GM18858 (cell line): Measurements from ENCODE around the gene LIFR.
"Not testable (repeated sequence)": the region's sequence is repeated elsewhere in the genome, so short reads cannot be mapped to it uniquely, and the experiment has no call there.

Experiments used
- ATAC-seq: cut with Tn5 transposase; IDR thresholded peaks from one replicate; pipeline ENCODE4 v1.9.1; 2021; ENCODE audit not compliant: unreplicated experiment

The LIFR gene

GRCh38 chr5:38556599-38557307, at the start of gene LIFR:
LIFR (minus strand) TSS chr5:38556646; CDS start chr5:38530647, 25,999 bp downstream.
- no peak for ATAC-seq

DNA sequence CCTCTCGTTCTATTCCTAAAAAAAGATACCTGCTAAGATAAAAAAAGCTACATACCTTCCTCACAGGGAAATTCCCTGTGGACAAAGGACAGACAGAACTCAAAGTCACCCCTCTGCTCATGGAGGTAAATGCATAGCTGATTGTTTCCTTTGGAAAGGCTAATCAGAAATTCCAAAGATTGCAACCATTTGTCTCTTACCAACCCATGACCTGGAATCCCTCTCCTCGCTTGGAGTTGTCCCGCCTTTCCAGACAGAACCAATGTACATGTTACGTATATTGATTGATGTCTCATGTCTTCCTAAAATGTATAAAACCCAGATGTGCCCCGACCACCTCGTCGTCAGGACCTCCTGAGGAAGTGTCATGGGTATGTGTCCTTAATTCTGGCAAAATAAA, 49.2 kb upstream of the LIFR start:
- ATAC-seq = no peak

GRCh38 chr5:38603691-38604090, 47.2 kb upstream of the LIFR start:
- no peak for ATAC-seq

GRCh38 chr5:38602641-38603040, 46.2 kb upstream of the LIFR start:
- ATAC-seq = no peak

- no peak for ATAC-seq
These were observed 45.4 kb upstream of the LIFR start for GRCh38 chr5:38601863-38602298.

GRCh38 chr5:38601133-38601862, 44.9 kb upstream of the LIFR start:
- ATAC-seq = no peak

DNA sequence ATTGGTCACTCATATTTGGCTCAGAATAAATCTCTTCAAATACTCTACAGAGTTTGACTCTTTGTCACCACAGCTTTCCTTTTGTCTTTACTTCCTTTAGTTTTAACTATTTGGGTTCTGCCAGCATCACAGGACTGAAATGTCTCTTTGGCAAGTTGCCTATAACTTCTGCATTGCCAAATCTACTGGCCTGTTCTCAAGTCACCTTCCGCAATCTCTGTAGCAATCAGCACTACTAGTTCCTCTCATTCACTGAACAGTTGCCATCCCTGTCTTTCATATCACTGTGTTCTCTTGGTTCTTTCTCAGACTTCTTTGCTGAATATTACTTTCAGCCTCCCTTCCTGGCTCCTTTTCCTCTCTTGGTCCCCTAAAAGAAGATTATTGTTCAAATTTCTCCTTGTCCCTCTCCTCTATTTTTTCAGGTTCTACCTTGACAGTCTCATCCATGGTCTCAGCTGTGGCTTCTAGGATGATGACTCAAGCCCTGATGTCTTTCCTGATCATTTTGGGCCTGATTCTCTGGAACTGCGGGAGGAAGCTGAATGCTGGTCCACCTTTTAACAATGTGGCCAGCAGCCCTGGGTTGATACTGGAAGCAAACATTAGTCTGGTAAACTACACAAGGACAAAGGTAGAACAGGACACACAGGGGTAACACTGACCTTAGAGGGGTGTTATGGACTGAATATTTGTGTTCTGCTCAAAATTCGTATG, 44.0 kb upstream of the LIFR start:
- no peak for ATAC-seq

GRCh38 chr5:38599751-38600150, 43.3 kb upstream of the LIFR start:
- ATAC-seq = not testable (repeated sequence)

DNA sequence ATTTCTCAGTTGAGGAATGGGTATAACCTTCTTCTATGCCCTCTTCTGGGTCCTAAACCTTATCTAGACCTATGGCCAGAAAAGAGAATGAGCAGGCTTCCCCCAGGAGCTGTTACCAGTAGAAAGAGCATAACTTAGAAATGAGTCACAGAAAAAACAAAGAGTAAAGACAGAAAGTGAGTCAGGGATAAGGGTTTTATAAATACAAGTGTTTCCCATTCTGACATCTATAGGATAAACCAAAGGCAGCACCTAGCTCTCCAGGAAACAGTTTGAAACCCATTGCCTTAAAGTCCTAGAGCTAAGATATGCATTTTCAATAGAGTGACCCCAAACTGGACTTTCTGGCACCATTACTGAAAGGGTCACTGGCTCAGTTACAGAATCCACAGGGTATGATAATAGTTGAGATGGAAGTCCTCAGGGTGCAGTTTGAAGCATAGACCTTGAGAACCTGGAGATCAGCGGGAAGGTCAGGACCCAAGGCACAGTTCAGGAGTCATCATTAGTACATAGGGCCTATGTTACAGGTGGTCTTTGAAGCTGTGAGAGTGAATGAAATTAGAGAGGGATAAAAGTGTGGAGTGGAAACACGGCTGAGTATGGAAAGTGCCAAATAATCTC, 42.7 kb upstream of the LIFR start:
- ATAC-seq = no peak

- ATAC-seq = no peak
These were observed 42.0 kb upstream of the LIFR start for GRCh38 chr5:38598296-38598993.

DNA sequence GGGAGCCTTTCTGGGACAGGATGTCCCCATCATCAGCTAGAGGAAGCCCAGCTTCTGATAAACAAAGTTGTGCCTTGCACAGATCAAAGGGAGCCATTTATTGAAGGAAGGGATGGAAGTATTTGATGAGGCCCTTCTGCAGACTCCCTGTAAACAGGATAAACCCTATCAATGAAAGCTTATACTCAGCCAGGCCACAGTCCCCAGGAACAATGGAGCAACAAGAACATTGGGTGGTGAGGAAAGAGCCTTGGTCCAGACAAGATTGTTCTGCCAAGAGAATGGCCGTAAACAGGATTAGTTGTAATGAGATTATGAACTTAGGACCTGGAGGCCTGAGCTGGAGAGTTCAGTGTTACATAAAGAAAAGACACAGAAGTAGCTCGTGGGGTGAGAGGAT, 40.5 kb upstream of the LIFR start:
- ATAC-seq = no peak

DNA sequence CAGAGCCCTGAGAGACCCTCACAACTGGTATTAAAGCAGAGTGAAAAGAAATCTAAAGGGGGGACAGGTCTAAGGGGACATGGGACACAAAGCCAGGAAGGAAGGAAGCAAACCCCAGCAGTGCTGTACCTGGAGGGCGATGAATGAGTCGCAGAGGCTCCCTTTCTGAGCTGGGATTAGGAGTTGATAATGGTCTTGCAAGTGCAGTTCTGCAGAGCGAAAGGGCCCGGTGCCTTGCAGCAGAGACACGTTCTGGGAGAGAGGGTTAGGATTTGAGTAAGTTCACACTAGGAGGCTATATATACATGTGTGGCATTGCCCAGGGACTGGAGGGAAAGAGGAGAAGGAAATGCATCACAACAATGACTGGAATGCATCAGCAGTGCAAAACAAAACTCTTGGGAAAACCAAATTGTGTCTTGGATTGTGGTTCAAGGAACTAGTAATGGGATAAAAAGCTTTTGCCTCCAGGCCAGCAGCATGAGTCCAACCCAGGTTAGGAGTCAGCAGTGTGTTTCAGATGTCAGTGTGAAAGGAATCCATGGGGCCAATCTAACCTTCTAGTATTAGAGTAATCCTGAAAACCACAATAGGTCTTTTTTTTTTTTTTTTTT, 38.8 kb upstream of the LIFR start:
- no peak for ATAC-seq

GRCh38 chr5:38593959-38594358, 37.5 kb upstream of the LIFR start:
- no peak for ATAC-seq

DNA sequence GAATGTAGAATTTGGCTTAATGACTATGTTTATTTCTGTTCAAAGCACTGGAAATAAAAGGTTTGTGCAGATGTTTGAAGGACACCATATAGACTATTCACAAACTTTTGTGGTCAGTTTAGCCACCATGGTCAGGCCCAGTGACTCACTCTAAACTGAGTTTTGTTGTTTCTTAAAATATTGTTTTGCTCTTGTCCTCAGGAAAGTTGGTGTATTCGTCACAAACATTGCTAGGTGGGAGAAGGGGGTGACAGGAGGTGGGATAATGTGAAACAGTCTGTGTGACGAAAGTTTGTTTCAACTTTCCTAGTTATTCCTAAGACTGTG, 35.0 kb upstream of the LIFR start:
- no peak for ATAC-seq

- no peak for ATAC-seq
These were observed 34.5 kb upstream of the LIFR start for GRCh38 chr5:38590838-38591522.

GRCh38 chr5:38589629-38590028, 33.2 kb upstream of the LIFR start:
- ATAC-seq = no peak

DNA sequence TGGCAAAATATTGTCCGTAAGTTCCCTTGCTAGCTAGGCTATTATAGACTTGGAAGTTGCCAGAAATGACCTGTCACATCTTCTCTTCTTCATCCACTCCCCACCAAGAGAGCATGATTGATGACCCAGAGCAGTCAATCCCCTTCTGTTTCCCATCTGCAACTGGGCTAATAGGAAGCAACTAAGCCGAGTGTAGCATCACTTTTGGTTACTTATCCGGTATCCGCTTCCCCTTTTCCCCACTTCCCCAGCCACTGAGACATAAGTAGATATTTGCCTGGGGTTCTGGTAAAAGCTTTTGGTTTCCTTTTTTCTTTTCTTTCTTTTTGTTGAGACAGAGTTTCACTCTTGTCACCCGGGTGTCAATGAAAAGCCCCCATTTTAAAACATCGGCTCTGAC, 29.4 kb upstream of the LIFR start:
- ATAC-seq = no peak

DNA sequence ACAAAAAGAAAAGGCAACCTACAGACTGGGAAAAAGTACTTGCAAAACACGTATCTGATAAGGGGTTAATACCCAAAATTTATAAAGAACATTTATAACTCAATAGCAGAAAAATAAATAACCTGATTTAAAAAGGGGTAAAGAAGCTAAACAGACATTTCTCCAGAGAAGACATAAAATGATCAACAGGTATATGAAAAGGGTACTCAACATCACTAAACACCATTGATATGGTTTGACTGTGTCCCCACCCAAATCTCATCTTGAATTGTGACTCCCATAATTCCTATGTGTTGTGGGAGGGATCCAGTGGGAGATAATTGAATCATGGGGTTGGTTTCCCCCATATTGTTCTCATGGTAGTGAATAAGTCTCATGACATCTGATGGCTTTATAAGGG, 27.1 kb upstream of the LIFR start:
- no peak for ATAC-seq

GRCh38 chr5:38582975-38583319, 26.5 kb upstream of the LIFR start:
- ATAC-seq = no peak

GRCh38 chr5:38582293-38582974, 26.0 kb upstream of the LIFR start:
- peak; percentile 38 for ATAC-seq
